ENCODE data around the gene PWWP2A.
"Not testable (repeated sequence)": the region's sequence is repeated elsewhere in the genome, so short reads cannot be mapped to it uniquely, and the experiment has no call there.

The PWWP2A gene

GRCh38 chr5:160158087-160158486 lies 38.8 kb upstream of the PWWP2A start:
- Histone ChIP-seq H3K9ac (ENCODE audit: low read depth, low read length) (no peak overlapping the region), H3K9me3 (replicated peaks; ENCODE audit: low read length) (no peaks in the 10 kb centered on the region), H3K27me3 (ENCODE audit: control insufficient read depth, insufficient read depth, low read length) (no peaks in the 10 kb centered on the region), H3K4me1 (ENCODE audit: control insufficient read depth, insufficient read depth, low read length) (peaks cover 10% of the 10 kb centered on the region), H3K4me2 (ENCODE audit: low read length) (no peak overlapping the region), H3K36me3 (ENCODE audit: insufficient read depth, low read length) (no peaks in the 10 kb centered on the region), H3K4me3 (ENCODE audit: low read length) (no peak overlapping the region)

DNA sequence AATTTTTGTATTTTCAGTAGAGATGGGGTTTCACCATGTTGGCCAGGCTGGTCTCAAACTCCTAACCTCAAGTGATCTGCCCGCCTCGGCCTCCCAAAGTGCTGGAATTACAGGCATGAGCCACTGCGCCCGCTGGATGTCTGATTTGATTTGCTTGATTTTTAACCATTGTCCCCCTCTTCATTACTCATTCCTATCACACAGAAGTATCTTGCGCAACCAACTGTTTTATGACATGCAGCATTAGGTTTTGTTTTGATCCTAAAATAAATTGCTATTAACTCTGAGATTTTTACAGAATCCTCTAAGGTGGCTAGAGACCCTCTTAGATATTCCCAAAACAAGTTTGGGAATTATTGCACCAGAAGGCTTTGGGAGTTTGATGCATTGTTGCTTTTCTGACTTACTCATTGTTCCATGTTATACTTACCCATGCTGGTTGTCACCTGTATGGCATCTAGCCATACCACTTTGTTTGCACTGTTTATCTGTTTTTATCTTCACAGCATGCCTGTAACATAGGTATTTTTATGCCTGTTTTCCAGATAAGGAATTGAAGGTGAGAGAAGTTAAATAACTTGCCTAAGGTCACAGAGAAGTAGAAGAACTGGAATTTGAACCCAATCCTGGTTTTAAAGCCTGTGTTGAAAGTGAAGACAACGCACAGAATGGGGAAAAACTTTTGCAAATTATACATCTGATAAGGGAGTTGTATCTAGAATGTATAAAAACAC lies 35.9 kb upstream of the PWWP2A start:
- Histone ChIP-seq H3K27me3 (ENCODE audit: control insufficient read depth, insufficient read depth, low read length) (no peaks in the 10 kb centered on the region), H3K36me3 (ENCODE audit: insufficient read depth, low read length) (no peaks in the 10 kb centered on the region), H3K4me3 (ENCODE audit: low read length) (no peak overlapping the region)

GRCh38 chr5:160152901-160153300 lies 33.7 kb upstream of the PWWP2A start:
- Histone ChIP-seq H3K9me3 (replicated peaks; ENCODE audit: low read length) (no peaks in the 10 kb centered on the region), H3K27me3 (ENCODE audit: control insufficient read depth, insufficient read depth, low read length) (no peaks in the 10 kb centered on the region), H3K36me3 (ENCODE audit: insufficient read depth, low read length) (no peaks in the 10 kb centered on the region), H3K4me2 (ENCODE audit: low read length) (no peak overlapping the region), H3K4me3 (ENCODE audit: low read length) (no peak overlapping the region), H3K4me1 (ENCODE audit: control insufficient read depth, insufficient read depth, low read length) (no peaks in the 10 kb centered on the region), H3K9ac (ENCODE audit: low read depth, low read length) (no peak overlapping the region)

More for the DNA sequence above, 35.9 kb upstream of the PWWP2A start:
- Histone ChIP-seq H3K9me3 (replicated peaks; ENCODE audit: low read length) (no peaks in the 10 kb centered on the region), H3K4me1 (ENCODE audit: control insufficient read depth, insufficient read depth, low read length) (peaks cover 4% of the 10 kb centered on the region), H3K9ac (ENCODE audit: low read depth, low read length) (no peak overlapping the region), H3K4me2 (ENCODE audit: low read length) (no peak overlapping the region)

DNA sequence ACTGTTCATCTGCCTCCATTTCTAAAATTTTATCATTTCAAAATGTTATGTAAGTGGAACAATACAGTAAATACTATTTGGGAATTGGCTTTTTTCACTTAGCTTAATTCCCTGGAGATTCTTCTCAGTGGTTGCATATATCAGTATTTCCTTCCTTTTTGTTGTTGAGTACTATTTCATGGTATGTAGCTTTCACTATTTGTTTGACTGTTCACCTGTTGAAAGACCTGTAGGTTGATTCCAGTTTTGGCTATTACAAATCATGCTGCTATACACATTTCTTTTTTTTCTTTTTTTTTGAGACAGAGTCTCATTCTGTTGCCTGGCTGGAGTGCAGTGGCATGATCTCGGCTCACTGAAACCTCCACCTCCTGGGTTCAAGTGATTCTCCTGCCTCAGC lies 33.0 kb upstream of the PWWP2A start:
- H3K36me3 ChIP-seq (ENCODE audit: insufficient read depth, low read length), result no peaks in the 10 kb centered on the region
- no peak overlapping the region for H3K4me3 ChIP-seq (ENCODE audit: low read length)
- H3K27me3 ChIP-seq (ENCODE audit: control insufficient read depth, insufficient read depth, low read length), result no peaks in the 10 kb centered on the region
- H3K4me1 ChIP-seq (ENCODE audit: control insufficient read depth, insufficient read depth, low read length), result no peaks in the 10 kb centered on the region
- H3K9me3 ChIP-seq (replicated peaks; ENCODE audit: low read length), result no peaks in the 10 kb centered on the region
- no peak overlapping the region for H3K9ac ChIP-seq (ENCODE audit: low read depth, low read length)
- no peak overlapping the region for H3K4me2 ChIP-seq (ENCODE audit: low read length)

GRCh38 chr5:160151017-160151416 lies 31.8 kb upstream of the PWWP2A start:
- no peak overlapping the region for H3K9ac ChIP-seq (ENCODE audit: low read depth, low read length)
- no peaks in the 10 kb centered on the region for H3K9me3 ChIP-seq (replicated peaks; ENCODE audit: low read length)
- H3K27me3 ChIP-seq (ENCODE audit: control insufficient read depth, insufficient read depth, low read length), result no peaks in the 10 kb centered on the region
- H3K4me3 ChIP-seq (ENCODE audit: low read length), result no peak overlapping the region
- H3K4me2 ChIP-seq (ENCODE audit: low read length), result no peak overlapping the region
- H3K36me3 ChIP-seq (ENCODE audit: insufficient read depth, low read length), result no peaks in the 10 kb centered on the region
- no peaks in the 10 kb centered on the region for H3K4me1 ChIP-seq (ENCODE audit: control insufficient read depth, insufficient read depth, low read length)

DNA sequence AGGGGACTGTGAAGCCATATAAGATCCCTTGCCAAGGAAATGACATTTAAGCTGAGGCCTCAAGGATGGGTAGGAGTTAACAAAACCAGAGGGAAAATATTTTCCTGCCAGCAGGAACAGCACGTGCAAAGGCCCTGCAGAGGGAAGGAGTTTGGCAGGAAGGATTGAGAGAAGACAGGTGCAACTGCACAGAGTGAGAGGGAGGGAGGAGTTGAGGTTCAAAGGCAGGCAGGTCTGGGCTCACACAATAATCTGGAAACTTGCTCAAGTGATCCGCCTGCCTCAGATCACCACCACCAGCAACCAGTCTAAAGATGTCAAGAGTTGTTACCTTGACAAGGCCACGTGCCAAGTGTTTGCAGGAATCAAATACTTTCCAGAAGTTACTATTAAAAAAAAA lies 31.1 kb upstream of the PWWP2A start:
- Histone ChIP-seq H3K4me3 (ENCODE audit: low read length) (no peak overlapping the region), H3K9ac (ENCODE audit: low read depth, low read length) (no peak overlapping the region), H3K27me3 (ENCODE audit: control insufficient read depth, insufficient read depth, low read length) (no peaks in the 10 kb centered on the region), H3K4me2 (ENCODE audit: low read length) (no peak overlapping the region), H3K4me1 (ENCODE audit: control insufficient read depth, insufficient read depth, low read length) (no peaks in the 10 kb centered on the region), H3K9me3 (replicated peaks; ENCODE audit: low read length) (no peaks in the 10 kb centered on the region), H3K36me3 (ENCODE audit: insufficient read depth, low read length) (no peaks in the 10 kb centered on the region)

DNA sequence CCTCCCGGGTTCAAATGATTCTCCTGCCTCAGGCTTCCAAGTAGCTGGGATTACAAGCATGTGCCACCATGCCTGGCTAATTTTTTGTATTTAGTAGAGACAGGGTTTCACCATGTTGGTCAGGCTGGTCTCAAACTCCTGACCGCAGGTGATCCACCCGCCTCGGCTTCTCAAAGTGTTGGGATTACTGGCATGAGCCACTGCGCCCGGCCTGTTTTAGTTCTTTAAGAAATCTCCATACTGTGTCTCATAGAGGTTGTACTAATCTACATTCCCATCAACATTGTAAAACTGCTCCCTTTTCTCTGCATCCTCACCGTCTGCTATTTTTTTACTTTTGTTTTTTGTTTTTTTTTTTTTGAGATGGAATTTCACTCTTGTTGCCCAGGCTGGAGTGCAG lies 25.2 kb upstream of the PWWP2A start:
- H3K27me3 ChIP-seq (ENCODE audit: control insufficient read depth, insufficient read depth, low read length); H3K4me1 ChIP-seq (ENCODE audit: control insufficient read depth, insufficient read depth, low read length); H3K9ac ChIP-seq (ENCODE audit: low read depth, low read length); H3K4me3 ChIP-seq (ENCODE audit: low read length); H3K9me3 ChIP-seq (replicated peaks; ENCODE audit: low read length); H3K36me3 ChIP-seq (ENCODE audit: insufficient read depth, low read length); H3K4me2 ChIP-seq (ENCODE audit: low read length): not testable (repeated sequence)

DNA sequence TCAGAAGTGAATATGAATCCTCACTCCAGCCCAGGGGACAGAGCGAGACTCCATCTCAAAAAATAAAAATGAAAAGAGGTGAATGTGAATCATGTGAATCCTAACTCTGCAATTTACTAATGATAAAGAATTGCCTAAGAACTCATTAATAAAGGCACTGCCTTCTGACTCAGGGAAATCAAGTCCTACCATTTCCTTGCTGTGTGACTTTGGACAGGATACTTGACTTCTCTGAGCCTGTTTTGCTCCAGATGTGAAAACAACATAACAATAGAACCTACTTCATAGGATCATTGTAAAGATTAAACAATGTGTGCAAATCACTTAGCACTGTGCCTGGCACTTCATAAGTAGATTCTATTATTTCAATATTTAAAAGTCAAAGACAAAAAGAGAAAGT lies 15.1 kb upstream of the PWWP2A start:
- Histone ChIP-seq H3K4me1 (ENCODE audit: control insufficient read depth, insufficient read depth, low read length) (peaks cover 17% of the 10 kb centered on the region), H3K4me2 (ENCODE audit: low read length) (no peak overlapping the region), H3K9ac (ENCODE audit: low read depth, low read length) (no peak overlapping the region), H3K27me3 (ENCODE audit: control insufficient read depth, insufficient read depth, low read length) (no peaks in the 10 kb centered on the region), H3K36me3 (ENCODE audit: insufficient read depth, low read length) (no peaks in the 10 kb centered on the region), H3K4me3 (ENCODE audit: low read length) (no peak overlapping the region), H3K9me3 (replicated peaks; ENCODE audit: low read length) (no peaks in the 10 kb centered on the region)

GRCh38 chr5:160133918-160134304 lies 14.7 kb upstream of the PWWP2A start:
- Histone ChIP-seq H3K9ac (ENCODE audit: low read depth, low read length) (no peak overlapping the region), H3K36me3 (ENCODE audit: insufficient read depth, low read length) (no peaks in the 10 kb centered on the region), H3K4me1 (ENCODE audit: control insufficient read depth, insufficient read depth, low read length) (peaks cover 17% of the 10 kb centered on the region), H3K27me3 (ENCODE audit: control insufficient read depth, insufficient read depth, low read length) (no peaks in the 10 kb centered on the region), H3K9me3 (replicated peaks; ENCODE audit: low read length) (no peaks in the 10 kb centered on the region), H3K4me2 (ENCODE audit: low read length) (no peak overlapping the region), H3K4me3 (ENCODE audit: low read length) (no peak overlapping the region)

- Histone ChIP-seq H3K9ac (ENCODE audit: low read depth, low read length) (peak overlapping the region; percentile 37), H3K9me3 (replicated peaks; ENCODE audit: low read length) (no peaks in the 10 kb centered on the region), H3K36me3 (ENCODE audit: insufficient read depth, low read length) (no peaks in the 10 kb centered on the region), H3K4me2 (ENCODE audit: low read length) (peak overlapping the region; percentile 57), H3K4me1 (ENCODE audit: control insufficient read depth, insufficient read depth, low read length) (peaks cover 17% of the 10 kb centered on the region), H3K4me3 (ENCODE audit: low read length) (peak overlapping the region; percentile 7), H3K27me3 (ENCODE audit: control insufficient read depth, insufficient read depth, low read length) (no peaks in the 10 kb centered on the region)
These were observed 14.0 kb upstream of the PWWP2A start for GRCh38 chr5:160133071-160133917.

DNA sequence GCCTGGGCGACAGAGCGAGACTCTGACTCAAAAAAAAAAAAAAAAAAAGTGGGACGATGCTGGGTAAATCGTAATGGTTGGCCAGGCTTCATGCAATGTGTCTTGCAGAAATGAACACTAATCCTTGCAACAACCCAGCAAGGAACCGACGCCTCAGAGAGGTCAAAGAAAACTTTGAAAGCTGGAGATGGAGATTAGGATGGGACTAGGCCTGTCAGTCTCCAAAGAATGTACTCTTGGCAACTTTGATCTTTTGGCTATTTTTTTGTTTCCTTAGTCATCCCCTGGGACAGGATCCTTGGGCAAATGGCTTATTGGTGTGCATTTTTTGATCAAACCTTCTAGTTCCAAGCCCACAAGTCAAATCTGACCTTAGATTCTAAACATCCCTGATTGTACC lies 10.6 kb upstream of the PWWP2A start:
- H3K4me3 ChIP-seq (ENCODE audit: low read length), result no peak overlapping the region
- H3K27me3 ChIP-seq (ENCODE audit: control insufficient read depth, insufficient read depth, low read length), result no peaks in the 10 kb centered on the region
- peaks cover 17% of the 10 kb centered on the region for H3K4me1 ChIP-seq (ENCODE audit: control insufficient read depth, insufficient read depth, low read length)
- H3K36me3 ChIP-seq (ENCODE audit: insufficient read depth, low read length), result no peaks in the 10 kb centered on the region
- no peaks in the 10 kb centered on the region for H3K9me3 ChIP-seq (replicated peaks; ENCODE audit: low read length)
- H3K4me2 ChIP-seq (ENCODE audit: low read length), result no peak overlapping the region
- H3K9ac ChIP-seq (ENCODE audit: low read depth, low read length), result no peak overlapping the region

GRCh38 chr5:160128632-160129031 lies 9.4 kb upstream of the PWWP2A start:
- no peak overlapping the region for H3K4me2 ChIP-seq (ENCODE audit: low read length)

More at GRCh38 chr5:160128632-160129031, 9.4 kb upstream of the PWWP2A start:
- Histone ChIP-seq H3K27me3 (ENCODE audit: control insufficient read depth, insufficient read depth, low read length) (no peaks in the 10 kb centered on the region), H3K9ac (ENCODE audit: low read depth, low read length) (no peak overlapping the region), H3K4me1 (ENCODE audit: control insufficient read depth, insufficient read depth, low read length) (peaks cover 13% of the 10 kb centered on the region), H3K4me3 (ENCODE audit: low read length) (no peak overlapping the region), H3K36me3 (ENCODE audit: insufficient read depth, low read length) (no peaks in the 10 kb centered on the region), H3K9me3 (replicated peaks; ENCODE audit: low read length) (no peaks in the 10 kb centered on the region)
